ENCODE results near the gene UXS1.
"Not testable (repeated sequence)": the region's sequence is repeated elsewhere in the genome, so short reads cannot be mapped to it uniquely, and the experiment has no call there.

Gene UXS1

GRCh38 chr2:106193977-106194778, at the start of gene UXS1:
Gene UXS1 (minus strand): TSS chr2:106194301. CDS start chr2:106194241, 60 bp downstream.
- H3K9me3 Mint-ChIP-seq, result no peaks in the 10 kb centered on the region
- peak within 1 kb of the TSS; percentile 86 for H3K4me3 Mint-ChIP-seq
- peak; percentile 99 for DNase-seq
- H3K4me1 Mint-ChIP-seq, result peaks cover 53% of the 10 kb centered on the region
- H3K27me3 Mint-ChIP-seq (ENCODE audit: low read depth, poor library complexity), result peaks cover 6% of the 10 kb centered on the region
- no peak within 1 kb of the TSS for H3K27ac Mint-ChIP-seq
- TF ChIP-seq CTCF (IDR thresholded peaks at IDR 0.05), result no peak
- peaks cover 13% of the 10 kb centered on the region for H3K36me3 Mint-ChIP-seq (ENCODE audit: low read depth)

- not testable (repeated sequence) for H3K36me3 Mint-ChIP-seq (ENCODE audit: low read depth); H3K27ac Mint-ChIP-seq; H3K4me3 Mint-ChIP-seq; H3K4me1 Mint-ChIP-seq; H3K27me3 Mint-ChIP-seq (ENCODE audit: low read depth, poor library complexity); DNase-seq
- H3K9me3 Mint-ChIP-seq, result peaks cover 46% of the 10 kb centered on the region
Measured at GRCh38 chr2:106239491-106239890, 45.4 kb upstream of the UXS1 start.

GRCh38 chr2:106235392-106235791, 41.3 kb upstream of the UXS1 start:
- H3K27me3 Mint-ChIP-seq (ENCODE audit: low read depth, poor library complexity), result peaks cover 10% of the 10 kb centered on the region
- H3K4me1 Mint-ChIP-seq, DNase-seq, H3K4me3 Mint-ChIP-seq, H3K27ac Mint-ChIP-seq: not testable (repeated sequence)
- peaks cover 13% of the 10 kb centered on the region for H3K36me3 Mint-ChIP-seq (ENCODE audit: low read depth)
- peaks cover 59% of the 10 kb centered on the region for H3K9me3 Mint-ChIP-seq

GRCh38 chr2:106233350-106233706, 39.2 kb upstream of the UXS1 start:
- Mint-ChIP-seq H3K27ac (no peak overlapping the region), H3K36me3 (ENCODE audit: low read depth) (peaks cover 13% of the 10 kb centered on the region), H3K4me1 (no peaks in the 10 kb centered on the region), H3K27me3 (ENCODE audit: low read depth, poor library complexity) (peaks cover 10% of the 10 kb centered on the region), H3K4me3 (no peak overlapping the region), H3K9me3 (peaks cover 54% of the 10 kb centered on the region)
- no peak for DNase-seq
- no peak for TF ChIP-seq CTCF (IDR thresholded peaks at IDR 0.05)

GRCh38 chr2:106232638-106233349, 38.7 kb upstream of the UXS1 start:
- no peaks in the 10 kb centered on the region for H3K4me1 Mint-ChIP-seq
- no peak overlapping the region for H3K4me3 Mint-ChIP-seq

GRCh38 chr2:106223347-106223746, 29.2 kb upstream of the UXS1 start:
- no peak for TF ChIP-seq CTCF (IDR thresholded peaks at IDR 0.05)
- Mint-ChIP-seq H3K27ac (no peak overlapping the region), H3K4me1 (peaks cover 5% of the 10 kb centered on the region), H3K9me3 (no peaks in the 10 kb centered on the region), H3K27me3 (ENCODE audit: low read depth, poor library complexity) (peaks cover 8% of the 10 kb centered on the region), H3K4me3 (no peak overlapping the region), H3K36me3 (ENCODE audit: low read depth) (no peaks in the 10 kb centered on the region)
- no peak for DNase-seq

More at GRCh38 chr2:106232638-106233349, 38.7 kb upstream of the UXS1 start:
- Mint-ChIP-seq H3K27ac (no peak overlapping the region), H3K27me3 (ENCODE audit: low read depth, poor library complexity) (peaks cover 10% of the 10 kb centered on the region), H3K36me3 (ENCODE audit: low read depth) (peaks cover 13% of the 10 kb centered on the region), H3K9me3 (peaks cover 54% of the 10 kb centered on the region)
- no peak for DNase-seq
- no peak for TF ChIP-seq CTCF (IDR thresholded peaks at IDR 0.05)

- not testable (repeated sequence) for H3K9me3 Mint-ChIP-seq; DNase-seq; H3K27me3 Mint-ChIP-seq (ENCODE audit: low read depth, poor library complexity); H3K27ac Mint-ChIP-seq; H3K4me3 Mint-ChIP-seq; H3K36me3 Mint-ChIP-seq (ENCODE audit: low read depth); H3K4me1 Mint-ChIP-seq
Measured at GRCh38 chr2:106222057-106222456, 28.0 kb upstream of the UXS1 start.
